B cell (primary cell): ENCODE measurements around the gene PTH1R. TPM values are rescaled to one million over a fixed set of nuclear protein-coding genes. Genes with fewer than 3 reads are reported as not detected.

Source experiments
- ATAC-seq: fragments of 200-7000 bp; cut with Tn5 transposase; one replicate; pipeline ENCODE4 v1.10.0; 2021; ENCODE audit warnings: low read depth, mild to moderate bottlenecking, moderate number of reproducible peaks, moderate library complexity
- CTCF ChIA-PET: fragments of 350-600 bp; sonication (Branson Sonifier 250); formaldehyde crosslinking; loops from one replicate; lab custom pipeline; 2021; ENCODE audit warnings: antibody characterized with exemption, inconsistent platforms; lab: Charles Lee
- POLR2A ChIA-PET: fragments of 350-600 bp; sonication (Branson Sonifier 250); formaldehyde crosslinking; loops from one replicate; lab custom pipeline; 2021; ENCODE audit warnings: antibody characterized with exemption; lab: Charles Lee
- DNase-seq: peaks from one replicate; pipeline ENCODE4 v3.0.0; 2013
- H2AFZ ChIP-seq: 2 replicates; pipeline ENCODE4 v1.6.1; 2012; ENCODE audit warnings: mild to moderate bottlenecking, low read depth, low read length; ENCODE audit not compliant: insufficient read depth, poor library complexity, severe bottlenecking
- H3K27ac ChIP-seq, 2 donors: 1 replicate in 1 of 2; 2 replicates in 1 of 2; pipeline ENCODE4 v1.5.1; 2012 to 2013; ENCODE audit warnings: low read length in 2 of 2, mild to moderate bottlenecking in 2 of 2, moderate library complexity in 1 of 2
- H3K27me3 ChIP-seq, 4 experiments: fragments of 200-600 bp in 1 of 4; sonication (generic) in 1 of 4; replicated peaks in 1 of 4; 1 replicate in 2 of 4; 2 replicates in 2 of 4; pipeline versions ENCODE4 v1.6.1 to v1.7.0; 2013 to 2016; ENCODE audit warnings: low read length in 3 of 4, mild to moderate bottlenecking in 2 of 4, mixed read lengths in 1 of 4, moderate library complexity in 1 of 4; ENCODE audit not compliant: insufficient read depth in 4 of 4, control insufficient read depth in 3 of 4; ENCODE audit errors: control extremely low read depth in 1 of 4
- H3K36me3 ChIP-seq, 2 experiments: replicated peaks in 1 of 2; 1 replicate in 1 of 2; 2 replicates in 1 of 2; pipeline versions ENCODE4 v1.6.1 to v1.7.1; 2013; ENCODE audit warnings: low read length in 1 of 2; ENCODE audit not compliant: insufficient read depth in 2 of 2, control insufficient read depth in 1 of 2; ENCODE audit errors: control extremely low read depth in 1 of 2, extremely low read depth in 1 of 2
- H3K4me1 ChIP-seq, 2 donors: fragments of 200-600 bp in 1 of 2; sonication (generic) in 1 of 2; 1 replicate in 1 of 2; 2 replicates in 1 of 2; pipeline versions ENCODE4 v1.5.1 to v1.6.1; 2013 to 2017; ENCODE audit warnings: low read length in 2 of 2; ENCODE audit not compliant: control insufficient read depth in 2 of 2, insufficient read depth in 2 of 2
- H3K4me2 ChIP-seq: replicated peaks from 2 replicates; pipeline ENCODE3; 2012; ENCODE audit warnings: mild to moderate bottlenecking, low read depth, low read length; ENCODE audit not compliant: poor library complexity, severe bottlenecking
- H3K4me3 ChIP-seq, 5 experiments: fragments of 200-600 bp in 1 of 5; sonication (generic) in 1 of 5; 1 replicate in 3 of 5; 2 replicates in 2 of 5; pipeline versions ENCODE4 v1.5.1 to v1.7.0; 2011 to 2016; ENCODE audit warnings: low read length in 4 of 5, mild to moderate bottlenecking in 4 of 5, low read depth in 2 of 5, control low read depth in 1 of 5, moderate library complexity in 1 of 5; ENCODE audit not compliant: insufficient read depth in 1 of 5; ENCODE audit errors: control extremely low read depth in 1 of 5, extremely low read depth in 1 of 5
- H3K79me2 ChIP-seq: fragments of 200-600 bp; sonication (generic); one replicate; pipeline ENCODE4 v1.6.0; 2016; ENCODE audit warnings: low read length; ENCODE audit not compliant: control insufficient read depth, insufficient read depth
- H3K9ac ChIP-seq: fragments of 200-600 bp; sonication (generic); 2 replicates; pipeline ENCODE4 v1.6.1; 2017; ENCODE audit warnings: mild to moderate bottlenecking, low read length, moderate library complexity
- H3K9me3 ChIP-seq, 3 donors: one replicate each; pipeline versions ENCODE4 v1.6.1 to v1.7.1; 2013; ENCODE audit warnings: low read length in 2 of 3; ENCODE audit not compliant: control insufficient read depth in 2 of 3, insufficient read depth in 1 of 3; ENCODE audit errors: control extremely low read depth in 1 of 3
- H4K20me1 ChIP-seq: 2 replicates; pipeline ENCODE4 v1.6.0; 2012; ENCODE audit warnings: mild to moderate bottlenecking, low read length; ENCODE audit not compliant: insufficient read depth, control insufficient read depth, poor library complexity, severe bottlenecking
- H3K27ac Mint-ChIP-seq: one replicate; pipeline ENCODE4 v1.8.0; 2021; ENCODE audit warnings: mixed read lengths
- H3K27me3 Mint-ChIP-seq: one replicate; pipeline ENCODE4 v1.8.0; 2021; ENCODE audit warnings: mixed read lengths
- H3K4me1 Mint-ChIP-seq: one replicate; pipeline ENCODE4 v1.8.0; 2021; ENCODE audit warnings: mixed read lengths
- H3K4me3 Mint-ChIP-seq: one replicate; pipeline ENCODE4 v1.8.0; 2021; ENCODE audit warnings: mixed read lengths
- H3K9me3 Mint-ChIP-seq: one replicate; pipeline ENCODE4 v1.8.0; 2022; ENCODE audit warnings: mixed read lengths; ENCODE audit not compliant: insufficient read depth
- CTCF ChIP-seq: fragments of 200-600 bp; IDR thresholded peaks from one replicate; pipeline ENCODE4 v1.8.0; 2022; ENCODE audit warnings: antibody characterized with exemption, mild to moderate bottlenecking
- EZH2 ChIP-seq: IDR thresholded peaks from 2 replicates; pipeline ENCODE4 v1.6.1; 2012; ENCODE audit warnings: borderline replicate concordance, low read depth, mild to moderate bottlenecking, moderate library complexity, low read length; ENCODE audit not compliant: insufficient read depth, poor library complexity, severe bottlenecking
- WGBS: methylation state at CpG from one replicate; pipeline ENCODE4 v1.1.5; 2013; ENCODE audit warnings: missing lambda C conversion rate; ENCODE audit not compliant: insufficient coverage; 5-methylcytosine and 5-hydroxymethylcytosine counted together
- intact Hi-C: fragments of 100-400 bp; cut with micrococcal nuclease; formaldehyde crosslinking; loops from one replicate; pipeline ENCODE4 v1.10.0; 2022
- polyA plus RNA-seq: library from polyadenylated mRNA; depleted of rRNA; stranded (reverse); fragments of >200 nt; gene quantifications from 2 replicates; pipeline ENCODE4 v1.2.3, GENCODE V29; 2012
- total RNA-seq, 2 donors: library from RNA; stranded (reverse); fragments of 120-200 nt in 1 of 2; gene quantifications; 1 replicate in 1 of 2; 2 replicates in 1 of 2; pipeline versions ENCODE4 v1.2.3 to v1.2.4, GENCODE V29; 2013 to 2022

The PTH1R gene
- total and polyA plus RNA-seq, 2 donors (not counting 1 experiment from before 2014, with no cell fraction given): not detected

GRCh38 chr3:46897031-46897430 lies 19.5 kb downstream of the PTH1R start:
- H3K27ac Mint-ChIP-seq: no peak overlapping the region
- intact Hi-C loops: no loop called here
- Histone ChIP-seq H3K4me1 (peaks cover 20 to 21% of the 10 kb centered on the region in 2 donors), H3K27me3 (peaks cover 0 to 47% (median 13%) of the 10 kb centered on the region in 4 experiments), H3K4me2 (no peak overlapping the region), H3K79me2 (no peaks in the 10 kb centered on the region), H3K9me3 (peaks cover 0 to 6% (median 0%) of the 10 kb centered on the region in 3 donors), H4K20me1 (no peaks in the 10 kb centered on the region), H3K27ac (no peak overlapping the region), H3K9ac (no peak overlapping the region), H3K4me3 (no peak overlapping the region), H3K36me3 (no peaks in the 10 kb centered on the region), H2AFZ (no peak overlapping the region)
- no peak for DNase-seq
- H3K4me3 Mint-ChIP-seq: no peak overlapping the region
- H3K27me3 Mint-ChIP-seq: peaks cover 38% of the 10 kb centered on the region
- H3K4me1 Mint-ChIP-seq: peaks cover 19% of the 10 kb centered on the region
- 80% methylated on average over 2 of the region's 2 CpGs for WGBS
- no peak for ATAC-seq
- TF ChIP-seq EZH2: no peak
- TF ChIP-seq CTCF: no peak
- ChIA-PET CTCF (no interaction called here), POLR2A (no interaction called here)
- H3K9me3 Mint-ChIP-seq: no peaks in the 10 kb centered on the region

GRCh38 chr3:46897829-46898320 lies 20.4 kb downstream of the PTH1R start:
- no peak overlapping the region for H3K9ac ChIP-seq
- H3K27ac ChIP-seq: no peak overlapping the region
- ATAC-seq (no peak), DNase-seq (no peak)
- CTCF ChIA-PET: interaction anchor here (1.5 to 4.2 kb wide), 2 partner anchors 12 to 192 kb away, joined by 4 to 17 read pairs; no protein-coding TSS in a partner anchor
- peaks cover 13% of the 10 kb centered on the region for H3K4me1 Mint-ChIP-seq
- peak overlapping the region; percentile 76 for H3K4me2 ChIP-seq
- peaks cover 0 to 38% (median 9%) of the 10 kb centered on the region in 4 experiments for H3K27me3 ChIP-seq
- POLR2A ChIA-PET: no interaction called here
- H3K9me3 ChIP-seq: peaks cover 0 to 3% (median 0%) of the 10 kb centered on the region in 3 donors
- no peak overlapping the region for H3K27ac Mint-ChIP-seq
- peaks cover 12 to 13% of the 10 kb centered on the region in 2 donors for H3K4me1 ChIP-seq
- no peaks in the 10 kb centered on the region for H3K9me3 Mint-ChIP-seq
- H3K27me3 Mint-ChIP-seq: peaks cover 30% of the 10 kb centered on the region
- no peaks in the 10 kb centered on the region for H3K79me2 ChIP-seq
- intact Hi-C loops: no loop called here
- no peaks in the 10 kb centered on the region for H4K20me1 ChIP-seq
- WGBS: 85% methylated on average over 13 of the region's 15 CpGs
- H3K36me3 ChIP-seq: no peaks in the 10 kb centered on the region
- peak overlapping the region in 1 of 5 experiments; percentile 33 for H3K4me3 ChIP-seq
- H3K4me3 Mint-ChIP-seq: no peak overlapping the region
- no peak overlapping the region for H2AFZ ChIP-seq
- TF ChIP-seq EZH2 (no peak), CTCF (no peak)
